Neural crest cell (in vitro differentiated cells): Measurements from ENCODE around the gene PRTN3. TPM values are rescaled to one million over a fixed set of nuclear protein-coding genes. Genes with fewer than 3 reads are reported as not detected.

Source experiments
- DNase-seq: peaks from one replicate; pipeline ENCODE4 v3.0.0; 2021; ENCODE audit warnings: low read depth, mixed read lengths, low spot score
- H3K27ac Mint-ChIP-seq: one replicate; pipeline ENCODE4 v1.8.0; 2021; ENCODE audit warnings: mild to moderate bottlenecking, mixed read lengths; ENCODE audit not compliant: unreplicated experiment
- H3K27me3 Mint-ChIP-seq: 2 replicates; pipeline ENCODE4 v1.8.0; 2021; ENCODE audit warnings: low read depth, mild to moderate bottlenecking, mixed read lengths
- H3K36me3 Mint-ChIP-seq: 2 replicates; pipeline ENCODE4 v1.8.0; 2021; ENCODE audit warnings: low read depth, mild to moderate bottlenecking, mixed read lengths
- H3K4me1 Mint-ChIP-seq: 2 replicates; pipeline ENCODE4 v1.8.0; 2021; ENCODE audit warnings: mixed read lengths
- H3K4me3 Mint-ChIP-seq: one replicate; pipeline ENCODE4 v1.8.0; 2021; ENCODE audit warnings: mild to moderate bottlenecking, mixed read lengths
- H3K9me3 Mint-ChIP-seq: 2 replicates; pipeline ENCODE4 v1.8.0; 2021; ENCODE audit warnings: mixed read lengths
- microRNA-seq: library from miRNA; unstranded; fragments of <30 nt; microRNA quantifications from one replicate; pipeline ENCODE4, GENCODE V29; 2020
- total RNA-seq: library from RNA; stranded (reverse); gene quantifications from 2 replicates; pipeline ENCODE4 v1.2.1, GENCODE V29; 2021
- TF ChIP-seq, protein P1 (sequence below): fragments of 200-600 bp; sonication (generic); conservative IDR thresholded peaks from 2 replicates; pipeline ENCODE4 v1.5.0; 2021; ENCODE audit warnings: antibody characterized with exemption, mild to moderate bottlenecking

The PRTN3 gene
- total RNA-seq, 1 donor from 2014 or later = not detected

DNA sequence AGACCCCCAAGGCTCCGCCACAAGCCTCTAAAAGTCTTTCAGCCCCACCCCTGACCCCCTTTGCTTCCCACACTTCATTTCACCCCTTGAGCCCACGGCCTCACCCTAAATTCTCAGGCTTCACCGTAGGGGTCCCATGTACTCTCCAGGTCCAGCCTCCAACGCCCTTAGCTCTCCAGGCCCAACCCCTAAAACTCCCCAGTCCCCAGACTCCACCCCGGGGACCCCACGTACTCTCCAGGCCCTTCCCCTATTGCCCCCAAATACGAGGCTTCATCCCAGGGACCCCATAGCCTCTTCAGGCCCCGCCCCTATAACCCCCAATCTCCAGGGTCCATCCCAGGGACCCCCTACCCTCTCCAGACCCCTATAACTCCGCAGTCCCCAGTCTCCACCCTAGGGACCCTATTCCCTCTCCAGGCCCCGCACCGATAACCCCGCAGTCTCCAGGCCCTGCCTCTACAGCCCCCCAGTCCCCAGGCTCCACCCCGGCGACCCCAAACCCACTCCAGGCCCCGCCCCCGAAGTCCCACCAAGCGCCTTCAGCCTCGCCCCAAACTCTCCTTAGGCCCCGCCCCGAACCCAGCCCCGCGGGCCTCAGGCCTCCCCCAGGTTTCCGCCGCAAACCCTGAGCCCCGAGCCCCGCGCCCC is 51.6 kb downstream of the PRTN3 start:
- Mint-ChIP-seq H3K27me3 (peaks cover 6% of the 10 kb centered on the region), H3K36me3 (no peaks in the 10 kb centered on the region), H3K9me3 (no peaks in the 10 kb centered on the region), H3K4me1 (peaks cover 10% of the 10 kb centered on the region), H3K4me3 (peak overlapping the region; percentile 89), H3K27ac (no peak overlapping the region)
- TF ChIP-seq, protein P1, sequence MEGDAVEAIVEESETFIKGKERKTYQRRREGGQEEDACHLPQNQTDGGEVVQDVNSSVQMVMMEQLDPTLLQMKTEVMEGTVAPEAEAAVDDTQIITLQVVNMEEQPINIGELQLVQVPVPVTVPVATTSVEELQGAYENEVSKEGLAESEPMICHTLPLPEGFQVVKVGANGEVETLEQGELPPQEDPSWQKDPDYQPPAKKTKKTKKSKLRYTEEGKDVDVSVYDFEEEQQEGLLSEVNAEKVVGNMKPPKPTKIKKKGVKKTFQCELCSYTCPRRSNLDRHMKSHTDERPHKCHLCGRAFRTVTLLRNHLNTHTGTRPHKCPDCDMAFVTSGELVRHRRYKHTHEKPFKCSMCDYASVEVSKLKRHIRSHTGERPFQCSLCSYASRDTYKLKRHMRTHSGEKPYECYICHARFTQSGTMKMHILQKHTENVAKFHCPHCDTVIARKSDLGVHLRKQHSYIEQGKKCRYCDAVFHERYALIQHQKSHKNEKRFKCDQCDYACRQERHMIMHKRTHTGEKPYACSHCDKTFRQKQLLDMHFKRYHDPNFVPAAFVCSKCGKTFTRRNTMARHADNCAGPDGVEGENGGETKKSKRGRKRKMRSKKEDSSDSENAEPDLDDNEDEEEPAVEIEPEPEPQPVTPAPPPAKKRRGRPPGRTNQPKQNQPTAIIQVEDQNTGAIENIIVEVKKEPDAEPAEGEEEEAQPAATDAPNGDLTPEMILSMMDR = no peak
- DNase-seq = no peak

GRCh38 chr19:892894-893689 is 52.3 kb downstream of the PRTN3 start, which contains the start of the genes MED16 and RNU6-9:
Gene MED16 (minus strand): TSS chr19:893187. CDS start chr19:891131, 2,056 bp downstream.
Gene RNU6-9 (plus strand): TSS chr19:893484.
- DNase-seq = peak; percentile 86
- Mint-ChIP-seq H3K27ac (peak within 1 kb of the TSS; percentile 100), H3K9me3 (no peaks in the 10 kb centered on the region), H3K4me3 (peak within 1 kb of the TSS; percentile 91), H3K27me3 (peaks cover 6% of the 10 kb centered on the region), H3K36me3 (no peaks in the 10 kb centered on the region), H3K4me1 (peaks cover 10% of the 10 kb centered on the region)
- TF ChIP-seq, protein P1 = no peak

- peaks cover 10% of the 10 kb centered on the region for H3K4me1 Mint-ChIP-seq
- no peak for DNase-seq
- H3K36me3 Mint-ChIP-seq = no peaks in the 10 kb centered on the region
- no peak overlapping the region for H3K27ac Mint-ChIP-seq
- peaks cover 6% of the 10 kb centered on the region for H3K27me3 Mint-ChIP-seq
- peak overlapping the region; percentile 38 for H3K4me3 Mint-ChIP-seq
- H3K9me3 Mint-ChIP-seq = no peaks in the 10 kb centered on the region
- TF ChIP-seq, protein P1 = no peak
These were observed 55.6 kb downstream of the PRTN3 start for GRCh38 chr19:896434-896833.

- peaks cover 6% of the 10 kb centered on the region for H3K27me3 Mint-ChIP-seq
- H3K4me1 Mint-ChIP-seq = peaks cover 10% of the 10 kb centered on the region
- no peaks in the 10 kb centered on the region for H3K36me3 Mint-ChIP-seq
- DNase-seq = no peak
- H3K4me3 Mint-ChIP-seq = peak overlapping the region; percentile 38
- no peak overlapping the region for H3K27ac Mint-ChIP-seq
- TF ChIP-seq, protein P1 = no peak
- no peaks in the 10 kb centered on the region for H3K9me3 Mint-ChIP-seq
These were observed 56.2 kb downstream of the PRTN3 start for GRCh38 chr19:896999-897398.

- no peak overlapping the region for H3K27ac Mint-ChIP-seq
- H3K36me3 Mint-ChIP-seq = no peaks in the 10 kb centered on the region
- peaks cover 10% of the 10 kb centered on the region for H3K4me1 Mint-ChIP-seq
- H3K27me3 Mint-ChIP-seq = peaks cover 6% of the 10 kb centered on the region
- no peak overlapping the region for H3K4me3 Mint-ChIP-seq
- TF ChIP-seq, protein P1 = no peak
- H3K9me3 Mint-ChIP-seq = no peaks in the 10 kb centered on the region
- no peak for DNase-seq
These were observed 56.7 kb downstream of the PRTN3 start for GRCh38 chr19:897442-898039.

Small RNA genes lying within 50 kb of the gene (microRNA-seq; reads per million reads assigned to microRNA genes)
- gene MIR3187 = 204 reads per million, percentile 67 among the genes with 10 or more reads in this experiment
- 133 reads per million, percentile 63 among the genes with 10 or more reads in this experiment for gene MIR4745

Other genes with a start within 250 kb of the PRTN3 start
- 69.7 and 71.1 TPM in 2 replicates for gene POLRMT, start 207.5 kb upstream of the PRTN3 start, total RNA-seq
- 0.51 and 0.84 TPM in 2 replicates for gene FGF22, start 201.1 kb upstream of the PRTN3 start, total RNA-seq
- 50.6 and 55.9 TPM in 2 replicates for gene RNF126, start 177.8 kb upstream of the PRTN3 start, total RNA-seq
- 7.7 and 8.9 TPM in 2 replicates for gene FSTL3, start 164.6 kb upstream of the PRTN3 start, total RNA-seq
- not detected in 2 replicates for gene PRSS57, start 145.5 kb upstream of the PRTN3 start, total RNA-seq
- gene PALM, start 132.1 kb upstream of the PRTN3 start, total RNA-seq = 45.1 and 52.1 TPM in 2 replicates
- gene MISP, start 89.9 kb upstream of the PRTN3 start, total RNA-seq = 0.14 TPM in 1 of 2 replicates, not detected in the other
- gene PTBP1, start 43.5 kb upstream of the PRTN3 start, total RNA-seq = 674 and 701 TPM in 2 replicates
- gene PLPPR3, start 19.0 kb upstream of the PRTN3 start, total RNA-seq = 46.3 and 50.9 TPM in 2 replicates
- gene AZU1, start 13.2 kb upstream of the PRTN3 start, total RNA-seq = 0.30 and 0.68 TPM in 2 replicates
- not detected in 2 replicates for gene ELANE, start 11.3 kb downstream of the PRTN3 start, total RNA-seq
- not detected in 2 replicates for gene CFD, start 18.7 kb downstream of the PRTN3 start, total RNA-seq
- gene MED16, start 52.2 kb downstream of the PRTN3 start, total RNA-seq = 73.9 and 77.7 TPM in 2 replicates
- not detected in 2 replicates for gene RNU6-9, start 52.5 kb downstream of the PRTN3 start, total RNA-seq
- gene R3HDM4, start 72.2 kb downstream of the PRTN3 start, total RNA-seq = 47.7 and 50.9 TPM in 2 replicates
- gene KISS1R, start 76.3 kb downstream of the PRTN3 start, total RNA-seq = 2.2 and 2.4 TPM in 2 replicates
- 48.4 and 58.9 TPM in 2 replicates for gene ARID3A, start 85.0 kb downstream of the PRTN3 start, total RNA-seq
- 65.2 and 67.4 TPM in 2 replicates for gene WDR18, start 143.3 kb downstream of the PRTN3 start, total RNA-seq
- gene GRIN3B, start 159.4 kb downstream of the PRTN3 start, total RNA-seq = 0.12 TPM in 1 of 2 replicates, not detected in the other
- gene TMEM259, start 180.1 kb downstream of the PRTN3 start, total RNA-seq = 164 and 170 TPM in 2 replicates
- gene RNU6-2, start 180.5 kb downstream of the PRTN3 start, total RNA-seq = not detected in 2 replicates
- gene CNN2, start 185.6 kb downstream of the PRTN3 start, total RNA-seq = 140 and 141 TPM in 2 replicates
- gene ABCA7, start 199.1 kb downstream of the PRTN3 start, total RNA-seq = 12.8 and 16.3 TPM in 2 replicates
- gene ARHGAP45, start 226.2 kb downstream of the PRTN3 start, total RNA-seq = 1.6 and 1.7 TPM in 2 replicates